Adrenal gland (tissue), 12 donors: Measurements from ENCODE around the gene RFC2. TPM values are rescaled to one million over a fixed set of nuclear protein-coding genes. Genes with fewer than 3 reads are reported as not detected.

Experiments
- DNase-seq, 7 donors: peaks; one replicate each; pipeline ENCODE4 v3.0.0-alpha.2; 2019 to 2020
- H3K27ac ChIP-seq, 5 donors: fragments of 200-600 bp; sonication (generic) in 4 of 5; 1 replicate in 3 of 5; 2 replicates in 2 of 5; pipeline versions ENCODE4 v1.5.1 to v1.8.0; 2016 to 2020; ENCODE audit warnings: mild to moderate bottlenecking in 1 of 5
- H3K27me3 ChIP-seq: fragments of 200-600 bp; 2 replicates; pipeline ENCODE4 v1.8.0; 2021
- H3K36me3 ChIP-seq, 2 donors: fragments of 200-600 bp; replicated peaks in 1 of 2; 1 replicate in 1 of 2; 2 replicates in 1 of 2; pipeline versions ENCODE4 v1.5.1 to v1.8.0; 2018 to 2022
- H3K4me1 ChIP-seq, 2 donors: fragments of 200-600 bp; replicated peaks in 1 of 2; 1 replicate in 1 of 2; 2 replicates in 1 of 2; pipeline versions ENCODE4 v1.5.1 to v1.8.0; 2018 to 2021
- H3K4me3 ChIP-seq, 4 donors: fragments of 200-600 bp; sonication (generic) in 3 of 4; one replicate each; pipeline ENCODE4 v1.5.1; 2016 to 2018
- H3K9me3 ChIP-seq, 3 donors: fragments of 200-600 bp; sonication (generic) in 1 of 3; replicated peaks in 1 of 3; 1 replicate in 2 of 3; 2 replicates in 1 of 3; pipeline versions ENCODE4 v1.5.1 to v1.8.0; 2016 to 2021
- POLR2A ChIP-seq, 2 donors: fragments of 450-650 bp; IDR thresholded peaks; one replicate each; pipeline ENCODE4 v1.6.1; 2017; ENCODE audit warnings: antibody characterized with exemption in 2 of 2, mild to moderate bottlenecking in 2 of 2, moderate library complexity in 1 of 2
- WGBS, 4 donors: extraction: QIAGEN DNeasy Blood & Tissue Kit in 2 of 4; methylation state at CpG; one replicate each; pipeline versions ENCODE4 v1.1.5 to v1.1.7; 2013 to 2017; 5-methylcytosine and 5-hydroxymethylcytosine counted together
- intact Hi-C, 2 donors: fragments of 100-400 bp; cut with DNase I; formaldehyde crosslinking; loops; one replicate each; pipeline versions ENCODE4 v1.14.1 to v1.15.0; 2022 to 2023
- polyA plus RNA-seq, 3 donors: library from polyadenylated mRNA; stranded (reverse); fragments of 200-250 nt in 2 of 3; fragments of 350-450 nt in 1 of 3; fragmentation: Illumina TruSeq in 1 of 3; extraction: RNeasy Lipid Tissue Mini Kit (QIAGEN cat#74804) in 1 of 3; gene quantifications; one replicate each; pipeline ENCODE4 v1.2.3, GENCODE V29; 2013 to 2014
- total RNA-seq, 9 donors: library from RNA; depleted of rRNA in 4 of 9; stranded (reverse); fragments of >200 nt in 4 of 9; fragments of 120-200 nt in 1 of 9; fragmentation: NEBNext Ultra II Directional in 1 of 9; extraction: Animal tissue kit (Norgen Biotek cat#: 25700) in 1 of 9; gene quantifications; one replicate each; pipeline versions ENCODE4 v1.1.0 to v1.2.4, GENCODE V29; 2013 to 2023
- TF ChIP-seq, protein P1 (sequence below), 6 experiments: fragments of 450-650 bp in 4 of 6; fragments of 200-600 bp in 2 of 6; sonication (generic) in 1 of 6; IDR thresholded peaks; 1 replicate in 5 of 6; 2 replicates in 1 of 6; pipeline versions ENCODE4 v1.5.1 to v1.8.0; 2016 to 2021; ENCODE audit warnings: antibody characterized with exemption in 6 of 6, mild to moderate bottlenecking in 2 of 6, moderate library complexity in 1 of 6
- donor health status: healthy with polysubstance abuse.
- donor health status: Bipolar disorder and iron deficiency.
- donor health status: DM: yes; HTN: yes; CAD: no.
- donor health status: DM: no; HTN: no; CAD: no.
- donor health status: DM: no; HTN: no; CAD: no.
- donor health status: DM: yes; HTN: yes; CAD: no.

RFC2 gene
- total and polyA plus RNA-seq, 12 donors, result 9.3 to 23.2 (median 14.6) TPM

DNA sequence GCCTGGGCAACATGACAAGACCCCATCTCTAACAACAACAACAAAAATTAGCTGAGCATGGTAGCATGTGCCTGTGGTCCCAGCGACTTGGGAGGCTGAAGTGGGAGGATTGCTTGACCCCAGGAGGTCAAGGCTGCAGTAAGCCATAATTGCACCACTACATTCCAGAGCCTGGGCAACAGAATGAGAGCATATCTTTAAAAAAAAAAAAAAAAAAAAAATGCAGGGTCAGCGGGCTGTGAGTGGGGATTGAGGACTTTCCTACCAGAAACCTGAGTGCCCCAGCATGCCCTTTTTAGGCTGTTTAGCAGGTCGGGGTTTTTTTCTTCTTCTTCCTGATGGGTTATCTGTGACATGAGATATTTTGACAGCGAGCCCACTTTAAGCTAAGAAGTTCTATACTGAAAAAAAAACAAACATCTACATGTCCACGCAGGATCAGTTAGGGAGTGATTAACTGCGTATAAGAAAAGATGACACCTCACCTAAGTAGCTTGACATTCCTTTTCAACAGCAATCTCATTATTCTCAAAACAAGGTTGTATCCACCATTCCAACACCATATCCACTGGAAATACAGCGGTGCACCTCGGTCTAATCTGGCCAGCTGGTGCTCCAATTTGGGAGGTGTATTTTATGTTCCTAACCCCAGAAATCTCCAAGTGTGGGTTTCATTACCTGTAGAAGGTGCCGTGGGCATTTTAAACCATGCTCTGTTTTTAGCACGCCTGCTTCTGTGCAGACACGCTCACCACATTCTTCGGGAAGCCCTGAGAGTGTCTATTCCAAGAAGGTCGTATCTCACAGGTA, 13.8 kb upstream of the RFC2 start:
- no peaks in the 10 kb centered on the region for H3K9me3 ChIP-seq
- no peaks in the 10 kb centered on the region for H3K36me3 ChIP-seq
- whole genome bisulfite sequencing, 4 donors, result 79 to 83% (median 82%) methylated on average over 13 of the region's 13 CpGs
- peak overlapping the region in 1 of 5 donors; percentile 16 for H3K27ac ChIP-seq
- no peak overlapping the region for H3K4me3 ChIP-seq
- H3K27me3 ChIP-seq, result no peaks in the 10 kb centered on the region
- no peak for DNase-seq
- intact Hi-C loops, result no loop called here
- TF ChIP-seq, protein P1, sequence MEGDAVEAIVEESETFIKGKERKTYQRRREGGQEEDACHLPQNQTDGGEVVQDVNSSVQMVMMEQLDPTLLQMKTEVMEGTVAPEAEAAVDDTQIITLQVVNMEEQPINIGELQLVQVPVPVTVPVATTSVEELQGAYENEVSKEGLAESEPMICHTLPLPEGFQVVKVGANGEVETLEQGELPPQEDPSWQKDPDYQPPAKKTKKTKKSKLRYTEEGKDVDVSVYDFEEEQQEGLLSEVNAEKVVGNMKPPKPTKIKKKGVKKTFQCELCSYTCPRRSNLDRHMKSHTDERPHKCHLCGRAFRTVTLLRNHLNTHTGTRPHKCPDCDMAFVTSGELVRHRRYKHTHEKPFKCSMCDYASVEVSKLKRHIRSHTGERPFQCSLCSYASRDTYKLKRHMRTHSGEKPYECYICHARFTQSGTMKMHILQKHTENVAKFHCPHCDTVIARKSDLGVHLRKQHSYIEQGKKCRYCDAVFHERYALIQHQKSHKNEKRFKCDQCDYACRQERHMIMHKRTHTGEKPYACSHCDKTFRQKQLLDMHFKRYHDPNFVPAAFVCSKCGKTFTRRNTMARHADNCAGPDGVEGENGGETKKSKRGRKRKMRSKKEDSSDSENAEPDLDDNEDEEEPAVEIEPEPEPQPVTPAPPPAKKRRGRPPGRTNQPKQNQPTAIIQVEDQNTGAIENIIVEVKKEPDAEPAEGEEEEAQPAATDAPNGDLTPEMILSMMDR (IDR thresholded peaks at IDR 0.05), result no peak
- TF ChIP-seq POLR2A (IDR thresholded peaks at IDR 0.05), result no peak
- peaks cover 0 to 20% of the 10 kb centered on the region in 2 donors for H3K4me1 ChIP-seq

DNA sequence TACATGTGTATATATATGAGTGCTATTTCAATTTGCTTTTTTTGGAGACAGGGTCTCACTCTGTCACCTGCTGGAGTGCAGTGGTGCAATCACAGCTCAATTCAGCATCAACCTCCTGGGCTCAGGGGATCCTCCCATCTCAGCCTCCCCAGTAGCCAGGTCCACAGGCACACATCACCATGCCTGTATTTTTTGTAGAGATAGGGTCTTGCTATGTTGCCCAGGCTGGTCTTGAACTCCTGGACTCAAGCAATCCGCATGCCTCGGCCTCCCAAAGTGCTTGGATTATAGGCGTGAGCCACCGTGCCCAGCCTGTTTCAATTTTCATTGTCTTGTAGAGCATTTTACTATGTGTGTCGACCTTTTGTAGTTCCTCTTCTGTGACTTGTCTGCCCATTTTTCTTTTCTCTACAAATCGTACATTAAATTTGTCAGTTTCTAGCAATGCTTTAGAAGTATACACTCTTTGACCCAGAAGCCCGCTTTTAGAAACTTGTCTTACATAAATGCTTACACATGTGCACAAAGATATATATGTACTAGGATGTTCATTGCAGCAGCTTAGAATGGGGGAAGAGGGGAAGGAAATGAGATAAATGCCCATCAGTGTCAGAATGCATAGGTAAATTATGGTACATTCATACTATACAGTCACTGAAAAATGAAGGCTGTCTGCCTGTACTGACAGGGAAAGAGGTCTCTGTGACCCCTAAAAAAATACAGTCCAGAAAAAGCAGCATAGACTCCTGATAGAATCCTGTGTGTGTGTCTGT, 12.2 kb upstream of the RFC2 start:
- intact Hi-C loops, result no loop called here
- Histone ChIP-seq H3K27ac (no peak overlapping the region), H3K36me3 (no peaks in the 10 kb centered on the region), H3K27me3 (no peaks in the 10 kb centered on the region), H3K9me3 (no peaks in the 10 kb centered on the region), H3K4me3 (no peak overlapping the region), H3K4me1 (peaks cover 0 to 7% of the 10 kb centered on the region in 2 donors)
- DNase-seq, result no peak
- TF ChIP-seq, protein P1 (IDR thresholded peaks at IDR 0.05), result no peak
- no peak for TF ChIP-seq POLR2A (IDR thresholded peaks at IDR 0.05)
- 61 to 69% (median 63%) methylated on average over 7 of the region's 7 CpGs for WGBS, 4 donors

DNA sequence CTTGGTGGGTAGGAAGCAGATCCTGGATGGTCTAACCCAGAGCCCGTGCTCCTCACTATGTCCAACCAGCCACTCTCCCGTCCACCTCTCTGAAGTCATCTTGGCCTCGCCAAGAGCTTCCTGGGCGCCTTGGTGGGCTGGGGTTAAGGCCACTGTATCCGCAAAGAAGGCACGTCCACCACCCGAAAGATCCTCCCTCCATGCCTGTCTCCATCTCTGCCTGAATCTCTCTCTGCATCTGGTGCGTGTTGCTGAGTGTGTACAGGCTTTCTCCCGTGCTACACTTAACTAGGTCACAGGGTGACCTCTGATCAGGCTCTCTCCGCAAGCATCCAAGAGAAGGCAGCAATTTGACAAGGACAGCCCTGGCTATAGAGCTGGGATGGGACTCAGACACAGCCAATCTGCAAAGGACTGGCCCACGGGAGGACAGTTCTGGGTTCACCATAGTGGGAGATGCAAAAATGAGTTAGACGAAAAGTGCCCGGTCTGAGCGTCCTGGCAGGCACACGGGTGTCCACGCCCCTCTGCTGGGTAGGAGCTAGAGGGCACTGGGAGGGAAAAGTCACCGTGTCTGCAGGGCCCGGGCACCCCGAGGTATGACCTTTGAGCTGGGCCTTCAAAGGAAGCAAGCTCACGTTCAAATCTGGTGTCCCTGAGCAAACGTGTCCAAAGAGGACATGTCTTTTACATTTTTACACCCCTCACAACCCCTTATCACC, 9.4 kb upstream of the RFC2 start:
- Histone ChIP-seq H3K9me3 (no peaks in the 10 kb centered on the region), H3K36me3 (no peaks in the 10 kb centered on the region), H3K4me3 (no peak overlapping the region), H3K4me1 (peaks cover 0 to 5% of the 10 kb centered on the region in 2 donors), H3K27me3 (no peaks in the 10 kb centered on the region), H3K27ac (no peak overlapping the region)
- no peak for TF ChIP-seq POLR2A (IDR thresholded peaks at IDR 0.05)
- TF ChIP-seq, protein P1 (IDR thresholded peaks at IDR 0.05), result no peak
- intact Hi-C loops, result no loop called here
- WGBS, 4 donors, result 53 to 73% (median 57%) methylated on average over 11 to 21 of the region's 21 CpGs
- no peak for DNase-seq
